Kidney (tissue), 14 donors: ENCODE results near the gene SKIC2. TPM values are rescaled to one million over a fixed set of nuclear protein-coding genes. Genes with fewer than 3 reads are reported as not detected.
"Not testable (repeated sequence)": the region's sequence is repeated elsewhere in the genome, so short reads cannot be mapped to it uniquely, and the experiment has no call there.

ENCODE experiments used
- DNase-seq, 5 donors: peaks; one replicate each; pipeline ENCODE4 v3.0.0-alpha.2; 2013 to 2020
- FAIRE-seq: peaks from 2 replicates; lab custom pipeline; 2012; peaks lifted over from hg19 to GRCh38; lab: Jason Lieb, UNC
- H3K27ac ChIP-seq, 2 donors: one replicate each; pipeline ENCODE4 v1.7.0; 2013; ENCODE audit warnings: low read depth in 2 of 2, low read length in 2 of 2, inconsistent platforms in 1 of 2
- H3K27me3 ChIP-seq: one replicate; pipeline ENCODE4 v1.7.1; 2013; ENCODE audit warnings: low read length, inconsistent platforms; ENCODE audit not compliant: control insufficient read depth, insufficient read depth
- H3K36me3 ChIP-seq, 3 donors: one replicate each; pipeline versions ENCODE4 v1.7.0 to v1.7.1; 2013; ENCODE audit warnings: low read length in 3 of 3, control low read depth in 1 of 3, inconsistent platforms in 1 of 3; ENCODE audit not compliant: insufficient read depth in 3 of 3, control insufficient read depth in 2 of 3
- H3K4me1 ChIP-seq, 3 donors: one replicate each; pipeline versions ENCODE4 v1.7.0 to v1.7.1; 2013; ENCODE audit warnings: low read length in 3 of 3, inconsistent platforms in 1 of 3, low read depth in 1 of 3; ENCODE audit not compliant: control insufficient read depth in 2 of 3, insufficient read depth in 2 of 3
- H3K4me3 ChIP-seq, 3 donors: one replicate each; pipeline versions ENCODE4 v1.7.0 to v1.8.1; 2013; ENCODE audit warnings: low read length in 3 of 3, control low read depth in 1 of 3, inconsistent platforms in 1 of 3
- H3K9ac ChIP-seq, 3 donors: one replicate each; pipeline versions ENCODE4 v1.7.0 to v1.7.1; 2013; ENCODE audit warnings: low read length in 3 of 3, control low read depth in 1 of 3, inconsistent platforms in 1 of 3
- H3K9me3 ChIP-seq, 3 donors: one replicate each; pipeline versions ENCODE4 v1.7.0 to v1.7.1; 2013; ENCODE audit warnings: low read length in 3 of 3, control low read depth in 1 of 3, inconsistent platforms in 1 of 3; ENCODE audit not compliant: control insufficient read depth in 2 of 3, insufficient read depth in 1 of 3
- intact Hi-C: fragments of 100-400 bp; cut with DNase I; formaldehyde crosslinking; loops from one replicate; pipeline ENCODE4 v1.11.1; 2022
- polyA plus RNA-seq: library from polyadenylated mRNA; stranded (reverse); fragments of 350-450 nt; fragmentation: Illumina TruSeq; extraction: RNeasy Lipid Tissue Mini Kit (QIAGEN cat#74804); gene quantifications from one replicate; pipeline ENCODE4 v1.2.3, GENCODE V29; 2014; ENCODE audit warnings: low read depth, low replicate concordance; ENCODE audit not compliant: insufficient read depth
- total RNA-seq: library from RNA; stranded (reverse); fragmentation: NEBNext Ultra II Directional; extraction: Animal tissue kit (Norgen Biotek cat#: 25700); gene quantifications from one replicate; pipeline ENCODE4 v1.2.1, GENCODE V29; 2021
- TF ChIP-seq, protein P1 (sequence below): IDR thresholded peaks from 3 replicates; pipeline ENCODE4 v1.5.1; 2012; ENCODE audit warnings: mild to moderate bottlenecking, moderate library complexity, borderline replicate concordance; ENCODE audit not compliant: insufficient read depth; ENCODE audit errors: extremely low read depth
- donor health status: control.
- donor health status: control.
- donor health status: control.
- donor health status: control.
- donor health status: control.
- donor health status: DM: yes; HTN: yes; CAD: no.
- donor health status: Normal renal cell carcinoma (clear cell type).

The SKIC2 gene
- total and polyA plus RNA-seq, 2 donors from 2014 or later = 55.0 to 67.8 TPM

DNA sequence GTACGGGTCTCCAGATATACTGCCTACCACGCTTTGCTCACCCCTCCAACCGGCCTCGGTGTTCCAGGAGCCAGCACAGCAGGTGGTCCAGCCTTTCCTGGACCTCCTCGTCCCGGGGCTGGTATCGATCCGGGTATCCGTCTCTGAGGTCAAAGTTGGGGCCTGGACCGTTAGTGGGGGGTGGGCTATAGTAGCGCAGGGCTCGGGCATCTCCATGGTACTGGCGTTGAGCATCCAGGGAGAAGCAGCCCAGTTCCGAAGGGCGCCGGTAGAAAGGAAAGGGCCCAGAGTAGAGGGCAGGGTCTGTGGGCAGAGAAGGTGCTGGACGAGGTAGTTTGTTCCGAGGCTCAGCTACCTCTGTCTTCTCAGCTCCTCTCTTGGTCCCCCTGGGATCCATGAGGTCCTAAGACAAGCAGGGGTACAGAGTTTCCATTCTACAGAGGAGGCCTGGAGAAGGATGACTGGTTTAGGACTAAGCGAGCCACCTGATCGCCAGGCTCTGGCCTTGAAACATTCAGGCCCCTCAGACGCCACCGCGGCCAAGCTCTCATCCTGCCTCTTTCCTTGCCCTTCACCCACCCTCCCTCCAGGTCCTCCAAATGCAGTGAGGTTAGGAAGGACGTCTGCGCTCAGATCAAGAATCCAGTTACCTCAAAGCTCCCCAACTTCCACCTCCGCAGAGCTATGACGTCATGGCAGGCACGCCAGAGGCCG is 12.5 kb downstream of the SKIC2 start:
- Histone ChIP-seq H3K36me3 (peaks cover 4 to 24% (median 23%) of the 10 kb centered on the region in 3 donors), H3K9ac (peak overlapping the region; percentile 48 to 98 (median 74)), H3K4me1 (peaks cover 0 to 26% (median 4%) of the 10 kb centered on the region in 3 donors), H3K27ac (peak overlapping the region; percentile 94 to 99), H3K27me3 (no peaks in the 10 kb centered on the region), H3K9me3 (no peaks in the 10 kb centered on the region), H3K4me3 (peak overlapping the region; percentile 80 to 98 (median 89))
- FAIRE-seq = no peak
- DNase-seq = peak in 2 of 5 donors; percentile 58 to 79
- TF ChIP-seq, protein P1, sequence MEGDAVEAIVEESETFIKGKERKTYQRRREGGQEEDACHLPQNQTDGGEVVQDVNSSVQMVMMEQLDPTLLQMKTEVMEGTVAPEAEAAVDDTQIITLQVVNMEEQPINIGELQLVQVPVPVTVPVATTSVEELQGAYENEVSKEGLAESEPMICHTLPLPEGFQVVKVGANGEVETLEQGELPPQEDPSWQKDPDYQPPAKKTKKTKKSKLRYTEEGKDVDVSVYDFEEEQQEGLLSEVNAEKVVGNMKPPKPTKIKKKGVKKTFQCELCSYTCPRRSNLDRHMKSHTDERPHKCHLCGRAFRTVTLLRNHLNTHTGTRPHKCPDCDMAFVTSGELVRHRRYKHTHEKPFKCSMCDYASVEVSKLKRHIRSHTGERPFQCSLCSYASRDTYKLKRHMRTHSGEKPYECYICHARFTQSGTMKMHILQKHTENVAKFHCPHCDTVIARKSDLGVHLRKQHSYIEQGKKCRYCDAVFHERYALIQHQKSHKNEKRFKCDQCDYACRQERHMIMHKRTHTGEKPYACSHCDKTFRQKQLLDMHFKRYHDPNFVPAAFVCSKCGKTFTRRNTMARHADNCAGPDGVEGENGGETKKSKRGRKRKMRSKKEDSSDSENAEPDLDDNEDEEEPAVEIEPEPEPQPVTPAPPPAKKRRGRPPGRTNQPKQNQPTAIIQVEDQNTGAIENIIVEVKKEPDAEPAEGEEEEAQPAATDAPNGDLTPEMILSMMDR = no peak
- intact Hi-C loops = no loop called here

DNA sequence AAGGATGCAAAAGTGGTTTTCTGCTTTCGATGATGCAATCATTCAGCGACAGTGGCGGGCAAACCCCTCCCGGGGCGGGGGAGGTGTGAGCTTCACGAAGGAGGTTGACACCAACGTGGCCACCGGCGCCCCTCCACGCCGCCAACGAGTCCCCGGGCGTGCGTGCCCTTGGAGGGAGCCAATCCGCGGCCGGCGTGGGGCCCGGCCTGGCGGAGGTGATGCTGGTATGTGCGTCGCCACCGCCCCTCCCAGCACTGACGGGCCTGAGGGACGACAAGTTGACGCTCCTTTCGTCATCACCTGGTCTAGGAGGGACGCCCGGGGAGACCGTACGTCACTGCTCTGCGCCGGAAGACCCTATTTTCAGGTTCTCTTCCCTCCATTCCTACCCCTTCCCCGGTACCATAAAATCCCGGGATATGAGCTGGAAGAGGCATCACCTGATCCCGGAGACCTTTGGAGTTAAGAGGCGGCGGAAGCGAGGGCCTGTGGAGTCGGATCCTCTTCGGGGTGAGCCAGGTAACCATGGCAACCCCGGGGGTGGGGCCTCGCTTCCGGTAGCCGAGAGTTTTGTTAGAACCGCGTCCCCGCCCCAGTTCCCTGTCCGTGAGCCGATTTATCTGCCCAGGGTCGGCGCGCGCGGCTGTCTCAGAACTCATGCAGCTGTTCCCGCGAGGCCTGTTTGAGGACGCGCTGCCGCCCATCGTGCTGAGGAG is 13.2 kb downstream of the SKIC2 start, which contains the start of gene DXO:
TSS of gene DXO (minus strand) at position 146 of the 716 bp plus-strand sequence. CDS start 463 bp downstream, outside the sequence.
- H3K9ac ChIP-seq = peak within 1 kb of the TSS; percentile 63 to 98 (median 74)
- no peak for FAIRE-seq
- no peaks in the 10 kb centered on the region for H3K9me3 ChIP-seq
- intact Hi-C loops = no loop called here
- H3K36me3 ChIP-seq = peaks cover 2 to 17% (median 16%) of the 10 kb centered on the region in 3 donors
- peak within 1 kb of the TSS; percentile 80 to 98 (median 89) for H3K4me3 ChIP-seq
- DNase-seq = peak; percentile 97 to 99 (median 98)
- H3K27ac ChIP-seq = peak within 1 kb of the TSS; percentile 94 to 99
- peaks cover 0 to 26% (median 4%) of the 10 kb centered on the region in 3 donors for H3K4me1 ChIP-seq
- H3K27me3 ChIP-seq = no peaks in the 10 kb centered on the region
- TF ChIP-seq, protein P1 = no peak

DNA sequence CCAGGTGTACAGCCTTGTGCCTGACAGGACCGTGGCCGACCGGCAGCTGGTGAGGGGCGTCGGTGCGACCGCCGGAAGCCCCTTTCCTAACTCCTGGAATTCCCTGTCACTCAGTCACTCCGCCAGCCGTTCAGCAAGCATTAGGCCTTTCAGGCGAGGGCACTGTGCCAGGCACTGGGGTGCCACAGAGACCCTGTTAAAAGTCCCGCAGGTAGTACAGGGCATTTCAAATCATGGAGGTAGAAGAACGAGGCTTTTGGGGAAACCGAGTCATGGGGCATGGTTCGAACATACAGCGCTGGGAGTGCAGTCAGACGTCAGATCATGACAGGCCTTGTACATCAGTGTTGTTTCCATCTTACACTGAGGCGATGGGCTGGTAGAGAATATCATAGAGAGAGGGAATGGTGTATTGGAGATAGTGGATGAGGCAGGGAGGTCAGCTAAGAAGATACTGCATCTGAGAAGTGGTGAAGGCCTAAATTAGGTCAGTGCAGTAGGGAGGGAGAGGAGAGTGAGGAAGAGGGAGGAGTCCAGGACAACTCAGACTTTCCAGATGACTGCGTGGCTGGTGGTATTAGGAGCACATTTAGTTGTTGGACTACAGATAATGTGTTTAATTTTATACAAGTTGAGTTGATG is 13.9 kb downstream of the SKIC2 start:
- Histone ChIP-seq H3K4me1 (peaks cover 0 to 26% (median 4%) of the 10 kb centered on the region in 3 donors), H3K27ac (peak overlapping the region; percentile 94 to 99), H3K9me3 (no peaks in the 10 kb centered on the region), H3K36me3 (peaks cover 0 to 11% (median 9%) of the 10 kb centered on the region in 3 donors), H3K9ac (peak overlapping the region; percentile 63 to 98 (median 74)), H3K4me3 (peak overlapping the region; percentile 80 to 98 (median 89)), H3K27me3 (no peaks in the 10 kb centered on the region)
- FAIRE-seq (no peak), DNase-seq (no peak)
- TF ChIP-seq, protein P1 = no peak
- intact Hi-C loops = no loop called here

DNA sequence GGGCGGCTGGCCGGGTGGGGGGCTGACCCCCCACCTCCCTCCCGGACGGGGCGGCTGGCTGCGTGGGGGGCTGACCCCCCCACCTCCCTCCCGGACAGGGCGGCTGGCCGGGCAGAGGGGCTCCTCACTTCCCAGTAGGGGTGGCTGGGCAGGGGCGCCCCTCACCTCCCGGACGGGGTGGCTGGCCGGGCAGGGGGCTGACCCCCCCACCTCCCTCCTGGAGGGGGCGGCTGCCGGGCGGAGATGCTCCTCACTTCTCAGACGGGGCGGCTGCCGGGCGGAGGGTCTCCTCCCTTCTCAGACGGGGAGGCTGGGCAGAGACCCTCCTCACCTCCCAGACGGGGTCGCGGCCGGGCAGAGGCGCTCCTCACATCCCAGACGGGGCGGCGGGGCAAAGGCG is 17.1 kb downstream of the SKIC2 start:
- H3K4me3 ChIP-seq, H3K9me3 ChIP-seq, H3K9ac ChIP-seq, H3K36me3 ChIP-seq, H3K27ac ChIP-seq, H3K27me3 ChIP-seq, FAIRE-seq, intact Hi-C loops: not testable (repeated sequence)
- DNase-seq = peak in 1 of 5 donors; percentile 77
- H3K4me1 ChIP-seq = peaks cover 0 to 19% (median 4%) of the 10 kb centered on the region in 3 donors
